ENCODE results near the gene API5. TPM values are rescaled to one million over a fixed set of nuclear protein-coding genes. Genes with fewer than 3 reads are reported as not detected.

Gene API5
- total RNA-seq, 1 donor = 91.2 TPM

GRCh38 chr11:43356336-43356735 lies 44.5 kb downstream of the API5 start:
- no peak for DNase-seq (ENCODE audit: insufficient read length, low spot score, missing footprints)
- Histone ChIP-seq H3K79me2 (ENCODE audit: insufficient read depth, low read length) (peaks cover 26% of the 10 kb centered on the region), H4K20me1 (ENCODE audit: insufficient read depth, low read length) (peaks cover 18% of the 10 kb centered on the region), H3K4me3 (ENCODE audit: insufficient read depth, low read length) (no peak overlapping the region), H3K4me2 (ENCODE audit: insufficient read depth, low read length) (no peak overlapping the region), H3K4me1 (ENCODE audit: insufficient read depth, low read length) (peaks cover 14% of the 10 kb centered on the region), H3K36me3 (ENCODE audit: insufficient read depth, low read length) (no peaks in the 10 kb centered on the region), H3K27ac (ENCODE audit: low read depth, low read length) (no peak overlapping the region), H2AFZ (ENCODE audit: low read length) (no peak overlapping the region), H3K27me3 (ENCODE audit: insufficient read depth, low read length) (no peaks in the 10 kb centered on the region), H3K9me3 (ENCODE audit: low read depth, low read length) (no peaks in the 10 kb centered on the region)
- no peak for TF ChIP-seq CTCF (IDR thresholded peaks at IDR 0.05; ENCODE audit: extremely low read depth, low read depth, low read length)

- peak overlapping the region; percentile 93 for H3K27ac ChIP-seq (ENCODE audit: low read depth, low read length)
- no peaks in the 10 kb centered on the region for H3K27me3 ChIP-seq (ENCODE audit: insufficient read depth, low read length)
- H2AFZ ChIP-seq (ENCODE audit: low read length) = peak overlapping the region; percentile 97
- H4K20me1 ChIP-seq (ENCODE audit: insufficient read depth, low read length) = peaks cover 24% of the 10 kb centered on the region
- peak overlapping the region; percentile 97 for H3K4me3 ChIP-seq (ENCODE audit: insufficient read depth, low read length)
- peaks cover 46% of the 10 kb centered on the region for H3K79me2 ChIP-seq (ENCODE audit: insufficient read depth, low read length)
- no peak for DNase-seq (ENCODE audit: insufficient read length, low spot score, missing footprints)
- H3K4me1 ChIP-seq (ENCODE audit: insufficient read depth, low read length) = peaks cover 14% of the 10 kb centered on the region
- H3K36me3 ChIP-seq (ENCODE audit: insufficient read depth, low read length) = no peaks in the 10 kb centered on the region
- peak overlapping the region; percentile 94 for H3K4me2 ChIP-seq (ENCODE audit: insufficient read depth, low read length)
- no peak for TF ChIP-seq CTCF (IDR thresholded peaks at IDR 0.05; ENCODE audit: extremely low read depth, low read depth, low read length)
- H3K9me3 ChIP-seq (ENCODE audit: low read depth, low read length) = no peaks in the 10 kb centered on the region
Measured at GRCh38 chr11:43358279-43358800, 46.5 kb downstream of the API5 start.

- H3K4me1 ChIP-seq (ENCODE audit: insufficient read depth, low read length) = peaks cover 14% of the 10 kb centered on the region
- no peaks in the 10 kb centered on the region for H3K27me3 ChIP-seq (ENCODE audit: insufficient read depth, low read length)
- peak within 1 kb of the TSS; percentile 93 for H3K27ac ChIP-seq (ENCODE audit: low read depth, low read length)
- peak; percentile 94 for DNase-seq (ENCODE audit: insufficient read length, low spot score, missing footprints)
- H3K9me3 ChIP-seq (ENCODE audit: low read depth, low read length) = no peaks in the 10 kb centered on the region
- H3K4me2 ChIP-seq (ENCODE audit: insufficient read depth, low read length) = peak within 1 kb of the TSS; percentile 94
- H3K4me3 ChIP-seq (ENCODE audit: insufficient read depth, low read length) = peak within 1 kb of the TSS; percentile 97
- H2AFZ ChIP-seq (ENCODE audit: low read length) = peak within 1 kb of the TSS; percentile 97
- peaks cover 51% of the 10 kb centered on the region for H3K79me2 ChIP-seq (ENCODE audit: insufficient read depth, low read length)
- H4K20me1 ChIP-seq (ENCODE audit: insufficient read depth, low read length) = peaks cover 24% of the 10 kb centered on the region
- no peaks in the 10 kb centered on the region for H3K36me3 ChIP-seq (ENCODE audit: insufficient read depth, low read length)
- no peak for TF ChIP-seq CTCF (IDR thresholded peaks at IDR 0.05; ENCODE audit: extremely low read depth, low read depth, low read length)
Measured at GRCh38 chr11:43358801-43359421, 47.1 kb downstream of the API5 start, which contains the start of gene TTC17. TTC17 (plus strand) TSS chr11:43358920; CDS start chr11:43358955, 35 bp downstream.

- Histone ChIP-seq H3K4me3 (ENCODE audit: insufficient read depth, low read length) (peak overlapping the region; percentile 97), H2AFZ (ENCODE audit: low read length) (peak overlapping the region; percentile 97), H3K4me2 (ENCODE audit: insufficient read depth, low read length) (peak overlapping the region; percentile 94), H3K27ac (ENCODE audit: low read depth, low read length) (peak overlapping the region; percentile 93), H3K36me3 (ENCODE audit: insufficient read depth, low read length) (no peaks in the 10 kb centered on the region), H3K4me1 (ENCODE audit: insufficient read depth, low read length) (peaks cover 14% of the 10 kb centered on the region), H3K27me3 (ENCODE audit: insufficient read depth, low read length) (no peaks in the 10 kb centered on the region), H4K20me1 (ENCODE audit: insufficient read depth, low read length) (peaks cover 24% of the 10 kb centered on the region), H3K9me3 (ENCODE audit: low read depth, low read length) (no peaks in the 10 kb centered on the region), H3K79me2 (ENCODE audit: insufficient read depth, low read length) (peaks cover 56% of the 10 kb centered on the region)
- no peak for DNase-seq (ENCODE audit: insufficient read length, low spot score, missing footprints)
- no peak for TF ChIP-seq CTCF (IDR thresholded peaks at IDR 0.05; ENCODE audit: extremely low read depth, low read depth, low read length)
Measured at GRCh38 chr11:43359422-43359818, 47.6 kb downstream of the API5 start.

Measured in osteoblast (primary cell).